CD4-positive, alpha-beta T cell treated with Interleukin-17A for 4 hours (primary cell): ENCODE data around the gene MPP1.

ENCODE experiments used
- DNase-seq: peaks from one replicate; pipeline ENCODE4 v3.0.0-alpha.2; 2020; ENCODE audit warnings: mixed read lengths

The MPP1 gene

GRCh38 chrX:154730253-154730891, 74.9 kb downstream of the MPP1 start:
- no peak for DNase-seq

GRCh38 chrX:154729439-154729838, 75.8 kb downstream of the MPP1 start:
- no peak for DNase-seq
